Measurements from ENCODE around the gene SNTG2.
A peak's percentile ranks its signal among the peaks of the same experiment; 100 is the strongest.
"Not testable (repeated sequence)": the region's sequence is repeated elsewhere in the genome, so short reads cannot be mapped to it uniquely, and the experiment has no call there.

Gene SNTG2

GRCh38 chr2:1192121-1192520 is 241.5 kb downstream of the SNTG2 start:
- DNase-seq (ENCODE audit: low read depth) = no peak

- DNase-seq (ENCODE audit: low read depth) = no peak
Observed at GRCh38 chr2:1193801-1194200, 243.2 kb downstream of the SNTG2 start.

GRCh38 chr2:1203772-1204171 is 253.1 kb downstream of the SNTG2 start:
- no peak for DNase-seq (ENCODE audit: low read depth)

GRCh38 chr2:1205853-1206252 is 255.2 kb downstream of the SNTG2 start:
- DNase-seq (ENCODE audit: low read depth) = no peak

- DNase-seq (ENCODE audit: low read depth) = no peak
Observed at GRCh38 chr2:1207962-1208510, 257.4 kb downstream of the SNTG2 start.

- DNase-seq (ENCODE audit: low read depth) = no peak
Observed at GRCh38 chr2:1208522-1208921, 257.9 kb downstream of the SNTG2 start.

- no peak for DNase-seq (ENCODE audit: low read depth)
Observed at GRCh38 chr2:1209246-1209645, 258.6 kb downstream of the SNTG2 start.

GRCh38 chr2:1209761-1210160 is 259.1 kb downstream of the SNTG2 start:
- no peak for DNase-seq (ENCODE audit: low read depth)

- no peak for DNase-seq (ENCODE audit: low read depth)
Observed at GRCh38 chr2:1210352-1210751, 259.7 kb downstream of the SNTG2 start.

GRCh38 chr2:1219901-1220573 is 269.4 kb downstream of the SNTG2 start:
- DNase-seq (ENCODE audit: low read depth) = peak; percentile 28

GRCh38 chr2:1222056-1222455 is 271.4 kb downstream of the SNTG2 start:
- DNase-seq (ENCODE audit: low read depth) = no peak

GRCh38 chr2:1223791-1224190 is 273.1 kb downstream of the SNTG2 start:
- DNase-seq (ENCODE audit: low read depth) = no peak

GRCh38 chr2:1224901-1225300 is 274.3 kb downstream of the SNTG2 start:
- DNase-seq (ENCODE audit: low read depth) = no peak

- DNase-seq (ENCODE audit: low read depth) = no peak
Observed at GRCh38 chr2:1226766-1227165, 276.1 kb downstream of the SNTG2 start.

GRCh38 chr2:1227274-1227900 is 276.7 kb downstream of the SNTG2 start:
- no peak for DNase-seq (ENCODE audit: low read depth)

- DNase-seq (ENCODE audit: low read depth) = not testable (repeated sequence)
Observed at GRCh38 chr2:1229596-1229995, 278.9 kb downstream of the SNTG2 start.

- no peak for DNase-seq (ENCODE audit: low read depth)
Observed at GRCh38 chr2:1230155-1230893, 279.7 kb downstream of the SNTG2 start.

GRCh38 chr2:1231466-1232063 is 280.9 kb downstream of the SNTG2 start:
- DNase-seq (ENCODE audit: low read depth) = no peak

- peak; percentile 38 for DNase-seq (ENCODE audit: low read depth)
Observed at GRCh38 chr2:1233281-1233680, 282.6 kb downstream of the SNTG2 start.

- DNase-seq (ENCODE audit: low read depth) = peak; percentile 54
Observed at GRCh38 chr2:1234731-1235308, 284.2 kb downstream of the SNTG2 start.

GRCh38 chr2:1235806-1236205 is 285.2 kb downstream of the SNTG2 start:
- no peak for DNase-seq (ENCODE audit: low read depth)

GRCh38 chr2:1236606-1237005 is 286.0 kb downstream of the SNTG2 start:
- DNase-seq (ENCODE audit: low read depth) = no peak

All from iris pigment epithelial cell (primary cell).